Smooth muscle cell (in vitro differentiated cells): ENCODE data around the gene ASTL. TPM values are rescaled to one million over a fixed set of nuclear protein-coding genes. Genes with fewer than 3 reads are reported as not detected.

ENCODE experiments used
- DNase-seq: peaks from one replicate; lab custom pipeline; 2025; ENCODE audit not compliant: unreplicated experiment; lab: John Stamatoyannopoulos, UW
- H2AFZ ChIP-seq: fragments of 200-600 bp; sonication (generic); 2 replicates; pipeline ENCODE4 v1.6.0; 2016; ENCODE audit warnings: antibody characterized with exemption, low read depth, mild to moderate bottlenecking
- H3F3A ChIP-seq: fragments of 200-600 bp; sonication (generic); 2 replicates; pipeline ENCODE4 v1.6.0; 2017; ENCODE audit warnings: antibody characterized with exemption, low read depth
- H3K27ac ChIP-seq: fragments of 200-600 bp; sonication (generic); 2 replicates; pipeline ENCODE4 v1.5.1; 2016; ENCODE audit warnings: low read depth, mild to moderate bottlenecking
- H3K27me3 ChIP-seq: fragments of 200-600 bp; sonication (generic); 2 replicates; pipeline ENCODE4 v1.6.1; 2016; ENCODE audit warnings: low read depth, mild to moderate bottlenecking
- H3K36me3 ChIP-seq: fragments of 200-600 bp; sonication (generic); 2 replicates; pipeline ENCODE4 v1.5.1; 2016; ENCODE audit warnings: low read depth
- H3K4me1 ChIP-seq: fragments of 200-600 bp; sonication (generic); 2 replicates; pipeline ENCODE4 v1.5.1; 2016; ENCODE audit warnings: low read depth
- H3K4me2 ChIP-seq: fragments of 200-600 bp; sonication (generic); 2 replicates; pipeline ENCODE4 v1.6.0; 2016; ENCODE audit warnings: mild to moderate bottlenecking
- H3K4me3 ChIP-seq: fragments of 200-600 bp; sonication (generic); 2 replicates; pipeline ENCODE4 v1.5.1; 2016; ENCODE audit warnings: mild to moderate bottlenecking
- H3K79me2 ChIP-seq: fragments of 200-600 bp; sonication (generic); 2 replicates; pipeline ENCODE4 v1.6.0; 2016; ENCODE audit warnings: low read depth, mild to moderate bottlenecking
- H3K9ac ChIP-seq: fragments of 200-600 bp; sonication (generic); 2 replicates; pipeline ENCODE4 v1.6.0; 2016; ENCODE audit warnings: low read depth
- H3K9me3 ChIP-seq: fragments of 200-600 bp; sonication (generic); replicated peaks from 2 replicates; pipeline ENCODE4 v1.5.1; 2016; ENCODE audit warnings: low read depth
- H4K20me1 ChIP-seq: fragments of 200-600 bp; sonication (generic); 2 replicates; pipeline ENCODE4 v1.6.0; 2016; ENCODE audit warnings: low read depth
- WGBS: methylation state at CpG from one replicate; pipeline ENCODE4 v1.1.7; 2016; ENCODE audit warnings: low lambda C conversion rate; 5-methylcytosine and 5-hydroxymethylcytosine counted together
- polyA plus RNA-seq: library from polyadenylated mRNA; unstranded; fragments of >200 nt; fragmentation: Nextera tagmentation; extraction: Ambion mirVana; gene quantifications from 2 replicates; pipeline ENCODE4 v1.2.1, GENCODE V29; 2016
- total RNA-seq: library from RNA; depleted of rRNA; stranded (reverse); fragments of >200 nt; gene quantifications from 2 replicates; pipeline ENCODE4 v1.2.3, GENCODE V29; 2014
- TF ChIP-seq, protein P1 (sequence below): fragments of 200-600 bp; sonication (generic); IDR thresholded peaks from 2 replicates; pipeline ENCODE4 v1.5.1; 2017; ENCODE audit warnings: borderline replicate concordance, mild to moderate bottlenecking, antibody characterized with exemption; ENCODE audit not compliant: insufficient read depth, poor library complexity, severe bottlenecking

The ASTL gene
- total and polyA plus RNA-seq, 2 experiments from 2014 or later = 0.40 TPM; not detected in 1

GRCh38 chr2:96098900-96099590 is 39.3 kb downstream of the ASTL start:
- H2AFZ ChIP-seq = no peak overlapping the region
- no peaks in the 10 kb centered on the region for H3K9me3 ChIP-seq
- no peaks in the 10 kb centered on the region for H3F3A ChIP-seq
- no peaks in the 10 kb centered on the region for H3K36me3 ChIP-seq
- H3K4me2 ChIP-seq = no peak overlapping the region
- no peak overlapping the region for H3K4me3 ChIP-seq
- H3K4me1 ChIP-seq = no peaks in the 10 kb centered on the region
- WGBS = 90% methylated on average over 11 of the region's 11 CpGs
- H3K27me3 ChIP-seq = no peaks in the 10 kb centered on the region
- H3K79me2 ChIP-seq = no peaks in the 10 kb centered on the region
- no peak for DNase-seq
- H3K9ac ChIP-seq = no peak overlapping the region
- TF ChIP-seq, protein P1, sequence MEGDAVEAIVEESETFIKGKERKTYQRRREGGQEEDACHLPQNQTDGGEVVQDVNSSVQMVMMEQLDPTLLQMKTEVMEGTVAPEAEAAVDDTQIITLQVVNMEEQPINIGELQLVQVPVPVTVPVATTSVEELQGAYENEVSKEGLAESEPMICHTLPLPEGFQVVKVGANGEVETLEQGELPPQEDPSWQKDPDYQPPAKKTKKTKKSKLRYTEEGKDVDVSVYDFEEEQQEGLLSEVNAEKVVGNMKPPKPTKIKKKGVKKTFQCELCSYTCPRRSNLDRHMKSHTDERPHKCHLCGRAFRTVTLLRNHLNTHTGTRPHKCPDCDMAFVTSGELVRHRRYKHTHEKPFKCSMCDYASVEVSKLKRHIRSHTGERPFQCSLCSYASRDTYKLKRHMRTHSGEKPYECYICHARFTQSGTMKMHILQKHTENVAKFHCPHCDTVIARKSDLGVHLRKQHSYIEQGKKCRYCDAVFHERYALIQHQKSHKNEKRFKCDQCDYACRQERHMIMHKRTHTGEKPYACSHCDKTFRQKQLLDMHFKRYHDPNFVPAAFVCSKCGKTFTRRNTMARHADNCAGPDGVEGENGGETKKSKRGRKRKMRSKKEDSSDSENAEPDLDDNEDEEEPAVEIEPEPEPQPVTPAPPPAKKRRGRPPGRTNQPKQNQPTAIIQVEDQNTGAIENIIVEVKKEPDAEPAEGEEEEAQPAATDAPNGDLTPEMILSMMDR = no peak
- H3K27ac ChIP-seq = no peak overlapping the region
- no peaks in the 10 kb centered on the region for H4K20me1 ChIP-seq

- no peaks in the 10 kb centered on the region for H3K79me2 ChIP-seq
- no peaks in the 10 kb centered on the region for H4K20me1 ChIP-seq
- no peaks in the 10 kb centered on the region for H3K36me3 ChIP-seq
- no peak overlapping the region for H3K9ac ChIP-seq
- no peaks in the 10 kb centered on the region for H3K27me3 ChIP-seq
- H3K27ac ChIP-seq = no peak overlapping the region
- WGBS = 81% methylated on average over 7 of the region's 7 CpGs
- no peak overlapping the region for H3K4me2 ChIP-seq
- H3F3A ChIP-seq = no peaks in the 10 kb centered on the region
- no peak overlapping the region for H2AFZ ChIP-seq
- no peaks in the 10 kb centered on the region for H3K9me3 ChIP-seq
- TF ChIP-seq, protein P1 = no peak
- H3K4me1 ChIP-seq = no peaks in the 10 kb centered on the region
- H3K4me3 ChIP-seq = no peak overlapping the region
- no peak for DNase-seq
Measured at GRCh38 chr2:96097951-96098823, 40.1 kb downstream of the ASTL start.

DNA sequence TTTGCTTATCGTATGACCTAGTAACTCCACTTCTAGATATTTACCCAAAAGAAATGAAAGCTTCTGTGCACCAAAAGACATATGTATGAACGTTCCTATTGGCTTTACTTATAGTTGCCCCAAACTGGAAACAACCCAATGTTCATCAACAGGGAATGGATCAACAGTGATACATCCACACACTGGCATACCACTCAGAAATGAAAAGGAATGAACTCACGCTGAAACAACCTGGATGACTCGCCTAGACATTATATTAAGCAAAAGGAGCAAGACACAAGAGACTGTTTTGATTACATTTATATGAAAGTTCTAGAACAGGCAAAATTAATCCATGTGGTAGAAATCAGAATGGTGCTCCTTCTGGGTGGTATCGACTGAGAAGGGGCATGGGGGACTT is 40.9 kb downstream of the ASTL start:
- no peak overlapping the region for H3K9ac ChIP-seq
- TF ChIP-seq, protein P1 = no peak

More for the DNA sequence above, 40.9 kb downstream of the ASTL start:
- no peaks in the 10 kb centered on the region for H4K20me1 ChIP-seq
- H3K27ac ChIP-seq = no peak overlapping the region
- H3K27me3 ChIP-seq = no peaks in the 10 kb centered on the region
- H3K4me2 ChIP-seq = no peak overlapping the region
- no peaks in the 10 kb centered on the region for H3K79me2 ChIP-seq
- H3F3A ChIP-seq = no peaks in the 10 kb centered on the region
- 87% methylated on average over 5 of the region's 5 CpGs for WGBS
- H2AFZ ChIP-seq = no peak overlapping the region
- DNase-seq = no peak
- H3K4me3 ChIP-seq = no peak overlapping the region
- no peaks in the 10 kb centered on the region for H3K4me1 ChIP-seq
- H3K9me3 ChIP-seq = no peaks in the 10 kb centered on the region
- H3K36me3 ChIP-seq = no peaks in the 10 kb centered on the region
